GM18526 (cell line): Measurements from ENCODE around the gene C10orf62.

Source experiments
- POLR2A ChIP-seq: IDR thresholded peaks from 3 replicates; pipeline ENCODE4 v1.6.1; 2011; ENCODE audit not compliant: insufficient read length; ENCODE audit errors: extremely low read depth

C10orf62 gene

GRCh38 chr10:97589479-97589878, at the start of gene C10orf62:
Gene C10orf62 (plus strand): TSS chr10:97589721. CDS start chr10:97589898, 177 bp downstream.
- no peak for TF ChIP-seq POLR2A

GRCh38 chr10:97540669-97541500, 48.6 kb upstream of the C10orf62 start:
- TF ChIP-seq POLR2A = no peak

- no peak for TF ChIP-seq POLR2A
Observed at GRCh38 chr10:97542169-97543024, 47.1 kb upstream of the C10orf62 start.

- TF ChIP-seq POLR2A = no peak
Observed at GRCh38 chr10:97543025-97543546, 46.4 kb upstream of the C10orf62 start.

GRCh38 chr10:97546456-97547270, 42.9 kb upstream of the C10orf62 start:
- TF ChIP-seq POLR2A = no peak

- TF ChIP-seq POLR2A = no peak
Observed at GRCh38 chr10:97547271-97547600, 42.3 kb upstream of the C10orf62 start.

- no peak for TF ChIP-seq POLR2A
Observed at GRCh38 chr10:97547962-97548361, 41.6 kb upstream of the C10orf62 start.

- TF ChIP-seq POLR2A = no peak
Observed at GRCh38 chr10:97548828-97549455, 40.6 kb upstream of the C10orf62 start.

GRCh38 chr10:97549587-97550322, 39.8 kb upstream of the C10orf62 start:
- TF ChIP-seq POLR2A = no peak

GRCh38 chr10:97550336-97551149, 39.0 kb upstream of the C10orf62 start:
- TF ChIP-seq POLR2A = no peak

GRCh38 chr10:97551271-97551670, 38.2 kb upstream of the C10orf62 start:
- no peak for TF ChIP-seq POLR2A

GRCh38 chr10:97553575-97554031, 35.9 kb upstream of the C10orf62 start:
- no peak for TF ChIP-seq POLR2A

- no peak for TF ChIP-seq POLR2A
Observed at GRCh38 chr10:97563337-97563736, 26.2 kb upstream of the C10orf62 start.
